ENCODE measurements around the gene GNAS. TPM values are rescaled to one million over a fixed set of nuclear protein-coding genes. Genes with fewer than 3 reads are reported as not detected.

The GNAS gene
- total and polyA plus RNA-seq, 4 experiments from 2014 or later = 70.1 to 645 (median 412) TPM

- intact Hi-C loops (cut with micrococcal nuclease) = no loop called here
- H3K4me3 ChIP-seq (ENCODE audit: low read length in 2 of 2) = no peak overlapping the region
- no peaks in the 10 kb centered on the region for H3K27me3 ChIP-seq (ENCODE audit: insufficient read depth, low read length)
- ChIA-PET CTCF (ENCODE audit: partially characterized antibody) (interaction anchor here (0.7 to 1.4 kb wide), 2 partner anchors 8 to 11 kb away, joined by 3 to 5 read pairs; no protein-coding TSS in a partner anchor), POLR2A (ENCODE audit: partially characterized antibody) (interaction anchor here (0.9 to 1.3 kb wide), 3 partner anchors 9 to 226 kb away, joined by 3 to 4 read pairs (median 3); no protein-coding TSS in a partner anchor)
- H3K36me3 ChIP-seq (ENCODE audit: insufficient read depth, low read length) = no peaks in the 10 kb centered on the region
- Mint-ChIP-seq H3K27me3 (no peaks in the 10 kb centered on the region), H3K4me3 (peak overlapping the region in 1 of 8 donors; percentile 2), H3K36me3 (no peaks in the 10 kb centered on the region), H3K27ac (peak overlapping the region in 6 of 7 donors; percentile 35 to 85 (median 60)), H3K4me1 (peaks cover 8 to 16% (median 13%) of the 10 kb centered on the region in 4 donors), H3K9me3 (no peaks in the 10 kb centered on the region)
- DNase-seq = no peak
- H3K27ac ChIP-seq (ENCODE audit: low read depth, low read length) = no peak overlapping the region
- peaks cover 13% of the 10 kb centered on the region for H3K4me1 ChIP-seq (ENCODE audit: insufficient read depth, low read length)
- no peaks in the 10 kb centered on the region for H3K9me3 ChIP-seq (ENCODE audit: control insufficient read depth in 1 of 2, low read length in 2 of 2)
Observed at GRCh38 chr20:58878399-58878798, 25.9 kb downstream of the GNAS start.

GRCh38 chr20:58880441-58880840, 27.9 kb downstream of the GNAS start:
- H3K27ac Mint-ChIP-seq = peak overlapping the region in 2 of 7 donors; percentile 31 to 33
- no peak overlapping the region for H3K4me3 Mint-ChIP-seq
- no peaks in the 10 kb centered on the region for H3K27me3 ChIP-seq (ENCODE audit: insufficient read depth, low read length)
- H3K9me3 Mint-ChIP-seq = no peaks in the 10 kb centered on the region
- no peaks in the 10 kb centered on the region for H3K36me3 Mint-ChIP-seq
- H3K4me3 ChIP-seq (ENCODE audit: low read length in 2 of 2) = no peak overlapping the region
- H3K36me3 ChIP-seq (ENCODE audit: insufficient read depth, low read length) = no peaks in the 10 kb centered on the region
- no peaks in the 10 kb centered on the region for H3K9me3 ChIP-seq (ENCODE audit: control insufficient read depth in 1 of 2, low read length in 2 of 2)
- no peak overlapping the region for H3K27ac ChIP-seq (ENCODE audit: low read depth, low read length)
- peaks cover 13% of the 10 kb centered on the region for H3K4me1 ChIP-seq (ENCODE audit: insufficient read depth, low read length)
- DNase-seq = no peak
- intact Hi-C loops (cut with micrococcal nuclease) = no loop called here
- POLR2A ChIA-PET (ENCODE audit: partially characterized antibody) = no interaction called here
- CTCF ChIA-PET (ENCODE audit: partially characterized antibody) = no interaction called here
- H3K27me3 Mint-ChIP-seq = no peaks in the 10 kb centered on the region
- peaks cover 8 to 16% (median 13%) of the 10 kb centered on the region in 4 donors for H3K4me1 Mint-ChIP-seq

- no peaks in the 10 kb centered on the region for H3K9me3 Mint-ChIP-seq
- no peaks in the 10 kb centered on the region for H3K27me3 Mint-ChIP-seq
- Histone ChIP-seq H3K9me3 (ENCODE audit: control insufficient read depth in 1 of 2, low read length in 2 of 2) (no peaks in the 10 kb centered on the region), H3K27ac (ENCODE audit: low read depth, low read length) (no peak overlapping the region), H3K4me3 (ENCODE audit: low read length in 2 of 2) (no peak overlapping the region), H3K4me1 (ENCODE audit: insufficient read depth, low read length) (peaks cover 13% of the 10 kb centered on the region), H3K27me3 (ENCODE audit: insufficient read depth, low read length) (no peaks in the 10 kb centered on the region), H3K36me3 (ENCODE audit: insufficient read depth, low read length) (no peaks in the 10 kb centered on the region)
- CTCF ChIA-PET (ENCODE audit: partially characterized antibody) = interaction anchor here (1.3 to 1.6 kb wide), 2 partner anchors 8 to 10 kb away, joined by 3 read pairs; no protein-coding TSS in a partner anchor
- DNase-seq = no peak
- peaks cover 8 to 16% (median 14%) of the 10 kb centered on the region in 4 donors for H3K4me1 Mint-ChIP-seq
- POLR2A ChIA-PET (ENCODE audit: partially characterized antibody) = no interaction called here
- H3K4me3 Mint-ChIP-seq = no peak overlapping the region
- no peak overlapping the region for H3K27ac Mint-ChIP-seq
- H3K36me3 Mint-ChIP-seq = no peaks in the 10 kb centered on the region
- intact Hi-C loops (cut with micrococcal nuclease) = no loop called here
Observed at GRCh38 chr20:58880994-58881752, 28.7 kb downstream of the GNAS start.

- Histone ChIP-seq H3K9me3 (ENCODE audit: control insufficient read depth in 1 of 2, low read length in 2 of 2) (no peaks in the 10 kb centered on the region), H3K27ac (ENCODE audit: low read depth, low read length) (no peak overlapping the region), H3K4me3 (ENCODE audit: low read length in 2 of 2) (no peak overlapping the region), H3K27me3 (ENCODE audit: insufficient read depth, low read length) (no peaks in the 10 kb centered on the region), H3K4me1 (ENCODE audit: insufficient read depth, low read length) (peaks cover 9% of the 10 kb centered on the region), H3K36me3 (ENCODE audit: insufficient read depth, low read length) (no peaks in the 10 kb centered on the region)
- ChIA-PET POLR2A (ENCODE audit: partially characterized antibody) (no interaction called here), CTCF (ENCODE audit: partially characterized antibody) (interaction anchor here (1.3 to 1.6 kb wide), 2 partner anchors 10 to 12 kb away, joined by 3 read pairs; no protein-coding TSS in a partner anchor)
- DNase-seq = no peak
- H3K27me3 Mint-ChIP-seq = no peaks in the 10 kb centered on the region
- H3K4me1 Mint-ChIP-seq = peaks cover 6 to 15% (median 9%) of the 10 kb centered on the region in 4 donors
- no peak overlapping the region for H3K4me3 Mint-ChIP-seq
- H3K9me3 Mint-ChIP-seq = no peaks in the 10 kb centered on the region
- no peaks in the 10 kb centered on the region for H3K36me3 Mint-ChIP-seq
- no peak overlapping the region for H3K27ac Mint-ChIP-seq
- intact Hi-C loops (cut with micrococcal nuclease) = no loop called here
Observed at GRCh38 chr20:58882704-58883089, 30.2 kb downstream of the GNAS start.

- Histone ChIP-seq H3K9me3 (ENCODE audit: control insufficient read depth in 1 of 2, low read length in 2 of 2) (no peaks in the 10 kb centered on the region), H3K36me3 (ENCODE audit: insufficient read depth, low read length) (no peaks in the 10 kb centered on the region), H3K27me3 (ENCODE audit: insufficient read depth, low read length) (no peaks in the 10 kb centered on the region), H3K4me3 (ENCODE audit: low read length in 2 of 2) (no peak overlapping the region), H3K27ac (ENCODE audit: low read depth, low read length) (no peak overlapping the region), H3K4me1 (ENCODE audit: insufficient read depth, low read length) (peaks cover 10% of the 10 kb centered on the region)
- no peak overlapping the region for H3K4me3 Mint-ChIP-seq
- no peaks in the 10 kb centered on the region for H3K9me3 Mint-ChIP-seq
- DNase-seq = no peak
- ChIA-PET CTCF (ENCODE audit: partially characterized antibody) (no interaction called here), POLR2A (ENCODE audit: partially characterized antibody) (no interaction called here)
- H3K36me3 Mint-ChIP-seq = no peaks in the 10 kb centered on the region
- no peaks in the 10 kb centered on the region for H3K27me3 Mint-ChIP-seq
- intact Hi-C loops (cut with micrococcal nuclease) = no loop called here
- peaks cover 1 to 9% (median 7%) of the 10 kb centered on the region in 4 donors for H3K4me1 Mint-ChIP-seq
- H3K27ac Mint-ChIP-seq = no peak overlapping the region
Observed at GRCh38 chr20:58883241-58883691, 30.8 kb downstream of the GNAS start.

- Mint-ChIP-seq H3K27ac (no peak overlapping the region), H3K4me1 (peaks cover 0 to 11% (median 5%) of the 10 kb centered on the region in 4 donors), H3K27me3 (no peaks in the 10 kb centered on the region), H3K4me3 (no peak overlapping the region), H3K9me3 (peaks cover 0 to 2% (median 0%) of the 10 kb centered on the region in 8 donors), H3K36me3 (peaks cover 0 to 2% of the 10 kb centered on the region in 2 donors)
- POLR2A ChIA-PET (ENCODE audit: partially characterized antibody) = no interaction called here
- no peaks in the 10 kb centered on the region for H3K9me3 ChIP-seq (ENCODE audit: control insufficient read depth in 1 of 2, low read length in 2 of 2)
- DNase-seq = no peak
- intact Hi-C loops (cut with micrococcal nuclease) = no loop called here
- no peak overlapping the region for H3K27ac ChIP-seq (ENCODE audit: low read depth, low read length)
- H3K27me3 ChIP-seq (ENCODE audit: insufficient read depth, low read length) = no peaks in the 10 kb centered on the region
- CTCF ChIA-PET (ENCODE audit: partially characterized antibody) = interaction anchor here (0.8 to 1.1 kb wide), 4 partner anchors 15 to 147 kb away, joined by 3 to 5 read pairs (median 3); partner anchors contain the start of gene ATP5F1E
- H3K36me3 ChIP-seq (ENCODE audit: insufficient read depth, low read length) = no peaks in the 10 kb centered on the region
- H3K4me1 ChIP-seq (ENCODE audit: insufficient read depth, low read length) = peaks cover 8% of the 10 kb centered on the region
- no peak overlapping the region for H3K4me3 ChIP-seq (ENCODE audit: low read length in 2 of 2)
Observed at GRCh38 chr20:58884966-58885365, 32.5 kb downstream of the GNAS start.

- no peak overlapping the region for H3K27ac ChIP-seq (ENCODE audit: low read depth, low read length)
- Mint-ChIP-seq H3K4me3 (peak overlapping the region in 2 of 8 donors; percentile 30 to 74), H3K4me1 (peaks cover 0 to 11% (median 5%) of the 10 kb centered on the region in 4 donors), H3K36me3 (peaks cover 0 to 4% of the 10 kb centered on the region in 2 donors), H3K9me3 (peaks cover 0 to 2% (median 0%) of the 10 kb centered on the region in 8 donors), H3K27ac (peak overlapping the region in 3 of 7 donors; percentile 13 to 95 (median 14)), H3K27me3 (no peaks in the 10 kb centered on the region)
- POLR2A ChIA-PET (ENCODE audit: partially characterized antibody) = interaction anchor here (1.4 kb wide), 1 partner anchor 9 kb away, joined by 3 read pairs; no protein-coding TSS in a partner anchor
- no peak overlapping the region for H3K4me3 ChIP-seq (ENCODE audit: low read length in 2 of 2)
- DNase-seq = no peak
- H3K36me3 ChIP-seq (ENCODE audit: insufficient read depth, low read length) = no peaks in the 10 kb centered on the region
- peaks cover 8% of the 10 kb centered on the region for H3K4me1 ChIP-seq (ENCODE audit: insufficient read depth, low read length)
- no peaks in the 10 kb centered on the region for H3K9me3 ChIP-seq (ENCODE audit: control insufficient read depth in 1 of 2, low read length in 2 of 2)
- CTCF ChIA-PET (ENCODE audit: partially characterized antibody) = interaction anchor here (0.8 kb wide), 1 partner anchor 10 kb away, joined by 3 read pairs; no protein-coding TSS in a partner anchor
- no peaks in the 10 kb centered on the region for H3K27me3 ChIP-seq (ENCODE audit: insufficient read depth, low read length)
- intact Hi-C loops (cut with micrococcal nuclease) = no loop called here
Observed at GRCh38 chr20:58886546-58886945, 34.0 kb downstream of the GNAS start.
